ENCODE results near the gene PAGR1.

- no peak for TF ChIP-seq E2F1 (CRISPR knock-in tag; IDR thresholded peaks at IDR 0.05)
- TF ChIP-seq CTCF (IDR thresholded peaks at IDR 0.05): no peak
- no peak for TF ChIP-seq CBFB (CRISPR knock-in tag; IDR thresholded peaks at IDR 0.05; ENCODE audit: low read depth)
- TF ChIP-seq TP53 (CRISPR knock-in tag; IDR thresholded peaks at IDR 0.05): no peak
- TF ChIP-seq SMAD3 (CRISPR knock-in tag; IDR thresholded peaks at IDR 0.05; ENCODE audit: borderline replicate concordance): no peak
- TF ChIP-seq NR2C2 (CRISPR knock-in tag; IDR thresholded peaks at IDR 0.05): no peak
Measured at GRCh38 chr16:29812754-29813643, 3.0 kb upstream of the PAGR1 start.
